ENCODE measurements around the gene SASH1.

Gene SASH1

GRCh38 chr6:148406579-148407371 lies 64.1 kb downstream of the SASH1 start:
- no peak for DNase-seq

GRCh38 chr6:148407372-148407771 lies 64.7 kb downstream of the SASH1 start:
- no peak for DNase-seq

GRCh38 chr6:148413321-148414091 lies 70.9 kb downstream of the SASH1 start:
- no peak for DNase-seq

- DNase-seq: no peak
Observed at GRCh38 chr6:148414092-148414489, 71.5 kb downstream of the SASH1 start.

GRCh38 chr6:148414836-148415235 lies 72.2 kb downstream of the SASH1 start:
- no peak for DNase-seq

- no peak for DNase-seq
Observed at GRCh38 chr6:148415511-148416260, 73.0 kb downstream of the SASH1 start.

- no peak for DNase-seq
Observed at GRCh38 chr6:148416330-148416965, 73.8 kb downstream of the SASH1 start.

GRCh38 chr6:148417045-148417444 lies 74.4 kb downstream of the SASH1 start:
- DNase-seq: no peak

- no peak for DNase-seq
Observed at GRCh38 chr6:148419430-148419829, 76.8 kb downstream of the SASH1 start.

- no peak for DNase-seq
Observed at GRCh38 chr6:148422085-148422484, 79.4 kb downstream of the SASH1 start.

GRCh38 chr6:148423133-148423532 lies 80.5 kb downstream of the SASH1 start:
- DNase-seq: no peak

GRCh38 chr6:148423601-148424270 lies 81.1 kb downstream of the SASH1 start:
- DNase-seq: no peak

- DNase-seq: no peak
Observed at GRCh38 chr6:148425443-148425842, 82.8 kb downstream of the SASH1 start.

GRCh38 chr6:148426317-148426977 lies 83.8 kb downstream of the SASH1 start:
- no peak for DNase-seq

- DNase-seq: no peak
Observed at GRCh38 chr6:148427333-148427732, 84.7 kb downstream of the SASH1 start.

GRCh38 chr6:148429423-148429822 lies 86.8 kb downstream of the SASH1 start:
- DNase-seq: no peak

GRCh38 chr6:148430897-148431296 lies 88.3 kb downstream of the SASH1 start:
- DNase-seq: no peak

- DNase-seq: no peak
Observed at GRCh38 chr6:148431413-148431812, 88.8 kb downstream of the SASH1 start.

GRCh38 chr6:148431840-148432239 lies 89.2 kb downstream of the SASH1 start:
- DNase-seq: no peak

- no peak for DNase-seq
Observed at GRCh38 chr6:148432462-148433195, 90.0 kb downstream of the SASH1 start.

GRCh38 chr6:148435386-148435785 lies 92.7 kb downstream of the SASH1 start:
- no peak for DNase-seq

Data from inflammatory macrophage (primary cell).